Middle frontal gyrus (tissue), 1 donor: ENCODE measurements around the gene ZSWIM8.
"Not testable (repeated sequence)": the region's sequence is repeated elsewhere in the genome, so short reads cannot be mapped to it uniquely, and the experiment has no call there.

ENCODE experiments used
- DNase-seq: peaks from one replicate; pipeline ENCODE4 v3.0.0-alpha.2; 2015; ENCODE audit warnings: low spot score; ENCODE audit errors: extremely low spot score

Gene ZSWIM8

GRCh38 chr10:73785211-73785720 lies at the start of gene ZSWIM8:
Gene ZSWIM8, plus strand, starts transcription at chr10:73785606. Its CDS starts 273 bp downstream, at chr10:73785879.
- DNase-seq: peak; percentile 94

DNA sequence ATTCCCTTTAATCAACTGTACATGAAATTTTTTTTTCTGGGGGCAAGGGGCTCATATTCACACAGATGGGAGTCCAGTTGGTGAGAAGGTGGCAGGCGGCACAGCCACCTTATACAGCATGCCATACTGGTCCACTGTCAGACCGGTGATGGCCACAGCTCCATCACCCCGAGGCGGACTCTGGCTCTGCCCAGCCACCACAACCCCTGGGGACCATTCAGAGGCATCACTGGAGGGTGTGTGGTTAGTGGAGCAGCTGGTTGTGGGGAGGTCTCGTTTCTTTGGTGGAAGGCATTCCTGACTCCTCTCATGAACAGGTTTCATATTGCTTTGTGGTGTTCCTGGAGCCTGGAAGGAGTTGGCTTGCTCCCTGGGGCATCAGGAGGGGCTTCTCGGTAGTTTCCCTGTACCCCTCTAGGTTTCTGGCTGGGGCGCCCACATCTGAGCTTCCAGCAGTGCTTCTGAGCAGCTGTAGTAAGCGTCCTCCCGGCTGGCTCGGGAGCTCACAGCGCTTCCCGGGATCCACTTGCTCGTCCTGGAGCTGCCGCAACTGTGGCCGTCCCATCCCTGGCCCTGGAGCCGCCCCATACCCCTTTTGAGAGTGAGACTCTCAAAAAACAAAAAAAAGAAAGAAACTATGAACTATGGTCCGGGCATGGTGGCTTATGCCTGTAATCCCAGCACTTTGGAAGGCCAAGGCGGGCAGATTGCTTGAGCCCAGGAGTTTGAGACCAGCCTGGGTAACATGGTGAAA lies 44.7 kb upstream of the ZSWIM8 start:
- not testable (repeated sequence) for DNase-seq

DNA sequence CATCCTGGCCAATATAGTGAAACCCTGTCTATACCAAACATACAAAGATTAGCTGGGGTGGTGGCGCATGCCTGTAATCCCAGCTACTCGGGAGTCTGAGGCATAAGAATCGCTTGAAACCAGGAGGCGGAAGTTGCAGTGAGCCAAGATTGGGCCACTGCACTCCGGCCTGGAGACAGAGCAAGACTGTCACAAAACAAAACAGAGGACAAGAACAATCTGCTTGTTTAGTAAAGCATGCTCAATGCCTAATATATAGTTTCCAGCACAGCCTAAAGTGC lies 43.0 kb upstream of the ZSWIM8 start:
- no peak for DNase-seq

GRCh38 chr10:73743327-73743904 lies 42.0 kb upstream of the ZSWIM8 start:
- no peak for DNase-seq

- DNase-seq: peak; percentile 91
Measured at GRCh38 chr10:73743905-73744663, 41.3 kb upstream of the ZSWIM8 start, which contains the start of gene SEC24C. Gene SEC24C, plus strand, starts transcription at chr10:73744372. Its CDS starts 2,461 bp downstream, at chr10:73746833.

DNA sequence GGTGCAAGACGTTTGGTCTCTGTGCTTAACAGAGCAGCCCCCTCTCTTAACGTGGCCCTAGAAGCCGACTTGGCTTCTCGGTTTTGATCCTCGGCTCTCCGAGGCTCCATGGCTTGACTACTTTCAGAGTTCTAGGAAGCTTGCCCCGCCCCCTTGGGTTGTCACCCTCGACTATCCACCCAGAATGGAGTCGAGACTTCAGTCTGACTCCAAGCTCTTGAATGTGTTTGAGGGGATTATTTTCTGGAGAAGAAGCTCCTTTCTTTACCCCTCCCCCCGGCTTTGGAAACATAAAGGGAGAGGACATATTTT lies 40.8 kb upstream of the ZSWIM8 start:
- DNase-seq: no peak

DNA sequence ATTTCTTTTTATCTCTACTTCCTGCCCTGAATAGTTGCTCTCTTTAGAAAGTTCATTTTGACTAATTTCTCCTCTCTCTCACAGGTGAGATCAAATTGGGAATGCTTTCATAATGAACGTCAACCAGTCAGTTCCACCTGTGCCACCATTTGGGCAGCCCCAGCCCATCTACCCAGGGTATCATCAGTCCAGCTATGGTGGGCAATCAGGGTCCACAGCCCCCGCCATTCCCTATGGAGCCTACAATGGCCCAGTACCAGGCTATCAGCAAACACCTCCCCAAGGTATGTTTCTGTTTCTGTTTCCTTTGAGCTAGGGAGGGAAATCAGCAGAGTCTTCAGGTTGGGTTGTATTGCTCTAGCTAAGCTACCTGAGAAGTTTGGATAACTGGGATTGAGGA lies 38.7 kb upstream of the ZSWIM8 start:
- no peak for DNase-seq

DNA sequence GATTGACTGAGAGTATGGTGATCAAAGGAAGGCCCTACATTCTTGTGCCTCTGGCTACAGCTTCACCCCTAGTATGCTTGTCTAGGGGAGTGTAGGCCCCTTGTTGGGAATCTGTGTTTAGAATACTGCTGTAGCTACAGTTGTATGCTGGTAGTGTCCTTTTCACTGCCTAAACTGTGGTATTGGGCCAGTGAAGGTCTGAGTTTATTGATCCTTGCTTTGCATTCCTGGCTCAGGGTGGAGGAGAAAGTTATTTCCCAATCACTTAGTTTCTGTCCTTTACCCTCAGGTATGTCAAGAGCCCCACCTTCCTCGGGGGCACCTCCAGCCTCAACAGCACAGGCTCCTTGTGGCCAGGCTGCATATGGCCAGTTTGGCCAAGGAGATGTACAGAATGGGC lies 34.6 kb upstream of the ZSWIM8 start:
- no peak for DNase-seq

- DNase-seq: no peak
Measured at GRCh38 chr10:73756183-73756582, 29.2 kb upstream of the ZSWIM8 start.

GRCh38 chr10:73758704-73759511 lies 26.5 kb upstream of the ZSWIM8 start:
- no peak for DNase-seq

GRCh38 chr10:73759512-73760115 lies 25.8 kb upstream of the ZSWIM8 start:
- DNase-seq: no peak

DNA sequence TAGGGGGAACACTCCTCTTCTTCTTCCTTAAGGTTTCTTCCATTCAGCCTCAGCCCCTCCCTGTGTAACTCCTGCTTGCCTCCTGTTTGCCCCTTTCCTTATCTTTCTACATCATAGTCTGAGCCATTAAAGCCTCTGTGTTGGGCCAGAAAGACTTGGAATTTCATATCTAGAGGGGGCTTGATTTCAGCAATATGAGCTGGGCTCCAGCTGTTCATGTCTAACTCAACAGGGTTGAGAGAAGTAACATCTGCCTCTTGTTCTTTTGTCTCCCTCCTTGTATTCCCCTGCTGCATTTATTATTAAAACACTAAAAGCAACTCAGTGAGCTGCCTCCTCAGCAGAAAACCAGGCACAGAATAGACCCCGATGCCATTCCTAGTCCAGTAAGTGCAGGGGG lies 23.6 kb upstream of the ZSWIM8 start:
- no peak for DNase-seq

- DNase-seq: no peak
Measured at GRCh38 chr10:73762915-73763314, 22.5 kb upstream of the ZSWIM8 start.

GRCh38 chr10:73763343-73763742 lies 22.1 kb upstream of the ZSWIM8 start:
- no peak for DNase-seq

DNA sequence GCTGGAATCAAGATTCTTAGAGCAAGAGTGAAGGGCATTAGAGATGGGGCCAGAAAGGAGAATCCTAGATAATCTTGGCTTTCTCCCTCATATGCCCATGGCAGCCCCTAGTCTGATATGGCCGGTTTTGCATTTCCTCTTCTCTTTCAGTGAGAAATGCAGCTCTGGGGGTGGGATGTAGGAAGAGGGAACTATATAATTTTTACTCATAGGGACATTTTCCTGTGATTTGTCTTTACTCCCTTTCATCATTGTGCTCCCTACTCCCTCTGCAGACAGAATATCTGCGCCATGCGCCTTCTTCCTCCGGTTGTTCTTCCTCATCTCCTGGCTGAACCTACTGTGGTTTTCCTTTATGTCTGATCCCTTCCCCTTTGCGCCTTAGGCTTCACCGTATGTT lies 20.3 kb upstream of the ZSWIM8 start:
- no peak for DNase-seq

- no peak for DNase-seq
Measured at GRCh38 chr10:73768881-73769280, 16.5 kb upstream of the ZSWIM8 start.

- no peak for DNase-seq
Measured at GRCh38 chr10:73769396-73769795, 16.0 kb upstream of the ZSWIM8 start.

DNA sequence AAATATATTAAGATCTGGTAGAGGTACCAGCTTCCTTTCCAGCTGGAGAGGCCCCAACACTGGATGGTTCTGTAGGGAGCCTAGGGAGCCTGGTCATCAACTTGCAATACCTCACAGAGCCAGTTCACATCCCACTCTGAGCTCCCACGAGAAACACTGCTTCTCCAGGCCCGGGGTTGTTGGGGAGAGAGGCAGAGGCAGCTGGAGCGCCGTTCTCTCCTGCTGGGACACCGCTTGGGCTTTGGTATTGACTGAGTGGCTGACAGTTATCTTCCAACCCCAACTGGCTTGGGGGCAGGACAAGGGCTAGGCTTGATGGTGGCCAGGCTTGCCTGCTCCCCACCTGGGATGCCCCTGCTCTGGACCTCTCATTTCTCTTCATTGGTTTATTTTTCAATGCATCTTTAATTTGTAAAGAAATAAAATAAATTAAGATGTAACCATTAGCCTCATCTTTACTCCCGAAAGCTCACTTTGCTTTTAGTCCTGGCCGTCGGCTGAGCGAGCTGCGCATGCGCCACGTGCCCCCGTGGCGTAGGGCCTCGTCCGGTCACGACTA lies 13.6 kb upstream of the ZSWIM8 start:
- DNase-seq: peak; percentile 88

DNA sequence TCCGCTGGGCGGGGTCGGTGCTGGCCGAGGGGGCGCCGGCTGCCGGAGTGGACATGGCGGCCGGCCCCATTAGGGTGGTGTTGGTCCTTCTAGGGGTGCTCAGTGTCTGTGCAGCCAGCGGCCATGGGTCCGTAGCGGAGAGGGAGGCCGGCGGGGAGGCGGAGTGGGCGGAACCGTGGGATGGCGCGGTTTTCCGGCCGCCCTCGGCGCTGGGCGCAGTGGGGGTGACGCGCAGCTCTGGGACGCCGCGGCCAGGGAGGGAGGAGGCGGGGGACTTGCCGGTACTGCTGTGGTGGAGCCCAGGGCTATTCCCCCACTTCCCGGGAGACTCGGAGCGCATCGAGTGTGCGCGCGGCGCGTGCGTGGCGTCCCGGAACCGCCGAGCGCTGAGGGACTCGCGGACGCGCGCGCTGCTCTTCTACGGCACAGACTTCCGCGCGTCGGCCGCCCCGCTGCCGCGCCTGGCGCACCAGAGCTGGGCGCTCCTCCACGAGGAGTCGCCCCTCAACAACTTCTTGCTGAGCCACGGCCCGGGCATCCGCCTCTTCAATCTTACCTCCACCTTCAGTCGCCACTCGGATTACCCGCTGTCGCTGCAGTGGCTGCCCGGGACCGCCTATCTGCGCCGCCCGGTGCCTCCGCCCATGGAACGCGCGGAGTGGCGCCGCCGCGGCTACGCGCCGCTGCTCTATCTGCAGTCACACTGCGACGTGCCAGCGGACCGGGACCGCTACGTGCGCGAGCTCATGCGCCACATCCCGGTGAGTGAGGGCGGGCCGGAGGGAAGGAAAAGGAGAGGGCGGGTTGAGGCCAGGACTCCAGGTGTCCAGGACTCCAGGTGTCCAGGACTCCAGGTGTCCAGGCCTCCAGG lies 12.9 kb upstream of the ZSWIM8 start:
- DNase-seq: peak; percentile 60
